CD4-positive, alpha-beta T cell (primary cell): ENCODE measurements around the gene RPL21. TPM values are rescaled to one million over a fixed set of nuclear protein-coding genes. Genes with fewer than 3 reads are reported as not detected.

ENCODE experiments used
- ATAC-seq: fragments of 200-7000 bp; cut with Tn5 transposase; one replicate; pipeline ENCODE4 v1.10.0; 2022; ENCODE audit warnings: mild to moderate bottlenecking; ENCODE audit not compliant: poor library complexity
- CTCF ChIA-PET: fragments of 350-600 bp; sonication (Branson Sonifier 250); formaldehyde crosslinking; loops from one replicate; lab custom pipeline; 2021; ENCODE audit warnings: antibody characterized with exemption, inconsistent platforms; lab: Charles Lee
- POLR2A ChIA-PET: fragments of 350-600 bp; sonication (Branson Sonifier 250); formaldehyde crosslinking; loops from one replicate; lab custom pipeline; 2021; ENCODE audit warnings: antibody characterized with exemption, inconsistent platforms; lab: Charles Lee
- DNase-seq, 14 experiments: peaks; one replicate each; pipeline ENCODE4 v3.0.0-alpha.2; 2013 to 2020; ENCODE audit warnings: mixed read lengths in 2 of 14
- H3K27ac ChIP-seq, 2 donors: one replicate each; pipeline versions ENCODE4 v1.5.1 to v1.7.0; 2013; ENCODE audit warnings: low read length in 2 of 2, low read depth in 1 of 2, mild to moderate bottlenecking in 1 of 2
- H3K27me3 ChIP-seq, 2 experiments: 1 replicate in 1 of 2; 2 replicates in 1 of 2; pipeline versions ENCODE4 v1.6.1 to v1.7.0; 2013; ENCODE audit warnings: low read length in 2 of 2, control low read depth in 1 of 2, mild to moderate bottlenecking in 1 of 2, moderate library complexity in 1 of 2; ENCODE audit not compliant: insufficient read depth in 2 of 2, control insufficient read depth in 1 of 2
- H3K36me3 ChIP-seq: one replicate; pipeline ENCODE4 v1.6.1; 2013; ENCODE audit warnings: low read length, control low read depth; ENCODE audit not compliant: insufficient read depth
- H3K4me1 ChIP-seq: one replicate; pipeline ENCODE4 v1.6.1; 2013; ENCODE audit warnings: low read length, control low read depth; ENCODE audit not compliant: insufficient read depth
- H3K4me3 ChIP-seq: one replicate; pipeline ENCODE4 v1.5.1; 2013; ENCODE audit warnings: mild to moderate bottlenecking, low read length, moderate library complexity
- H3K9me3 ChIP-seq, 2 experiments: 1 replicate in 1 of 2; 2 replicates in 1 of 2; pipeline versions ENCODE4 v1.6.1 to v1.7.0; 2013; ENCODE audit warnings: low read length in 2 of 2, mild to moderate bottlenecking in 2 of 2, control low read depth in 1 of 2, moderate library complexity in 1 of 2; ENCODE audit not compliant: control insufficient read depth in 1 of 2, insufficient read depth in 1 of 2
- H3K27ac Mint-ChIP-seq: one replicate; pipeline ENCODE4 v1.8.0; 2020; ENCODE audit warnings: mixed read lengths
- H3K27me3 Mint-ChIP-seq: one replicate; pipeline ENCODE4 v1.8.0; 2021; ENCODE audit warnings: mixed read lengths
- H3K36me3 Mint-ChIP-seq: one replicate; pipeline ENCODE4 v1.8.0; 2021; ENCODE audit warnings: low read depth, mixed read lengths
- H3K4me1 Mint-ChIP-seq: one replicate; pipeline ENCODE4 v1.8.0; 2021; ENCODE audit warnings: low read depth, mixed read lengths
- H3K4me3 Mint-ChIP-seq: one replicate; pipeline ENCODE4 v1.8.0; 2020; ENCODE audit warnings: mild to moderate bottlenecking, mixed read lengths
- H3K9me3 Mint-ChIP-seq: one replicate; pipeline ENCODE4 v1.8.0; 2020; ENCODE audit warnings: mixed read lengths
- CTCF ChIP-seq: fragments of 200-600 bp; IDR thresholded peaks from one replicate; pipeline ENCODE4 v1.8.0; 2022; ENCODE audit warnings: antibody characterized with exemption, mild to moderate bottlenecking
- intact Hi-C, 2 experiments: fragments of 100-400 bp; cut with DNase I in 1 of 2; cut with micrococcal nuclease in 1 of 2; formaldehyde crosslinking; loops; one replicate each; pipeline versions ENCODE4 v1.15.1 to v1.9.0; 2023 to 2025; cut with DNase I, micrococcal nuclease
- total RNA-seq, 174 experiments: library from RNA in 2 of 174; stranded (reverse) in 2 of 174; gene quantifications; one replicate each; pipeline ENCODE4 v1.2.3 and lab custom pipeline; 2021 to 2026

RPL21 gene
- total RNA-seq, 2 experiments from 2014 or later, result 2,736 to 2,941 TPM

DNA sequence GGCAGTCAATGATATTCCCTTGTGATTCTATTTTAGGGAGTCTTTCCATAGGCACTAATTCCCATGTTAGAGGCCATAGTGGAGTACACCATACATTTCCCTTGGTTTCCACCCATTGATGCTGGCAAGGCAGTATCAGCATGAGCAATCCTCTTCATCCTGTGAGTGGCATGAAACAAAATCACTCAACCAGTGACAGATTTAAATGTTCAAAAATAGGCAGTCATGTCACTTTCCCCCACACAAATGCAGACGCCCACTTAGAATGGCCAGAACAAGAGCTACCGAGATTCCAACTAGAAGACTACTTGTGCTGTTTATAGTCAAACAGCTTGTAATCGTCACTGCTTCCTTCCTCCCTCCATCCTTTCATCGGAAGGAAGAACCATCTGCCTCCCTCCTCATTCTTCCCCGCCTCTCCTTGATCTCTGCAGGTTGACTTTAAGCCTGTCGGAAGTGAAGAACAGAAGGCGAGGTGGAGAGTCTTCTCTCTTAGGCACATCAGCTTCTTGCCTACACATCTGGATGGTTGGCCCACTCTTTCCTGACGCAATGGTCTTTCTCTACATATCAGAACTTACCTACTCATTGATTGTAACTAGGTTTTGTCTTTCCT lies 41.8 kb downstream of the RPL21 start:
- Histone ChIP-seq H3K9me3 (no peaks in the 10 kb centered on the region), H3K27ac (peak overlapping the region; percentile 52 to 66), H3K36me3 (no peaks in the 10 kb centered on the region), H3K4me1 (peaks cover 31% of the 10 kb centered on the region), H3K27me3 (no peaks in the 10 kb centered on the region), H3K4me3 (no peak overlapping the region)
- ChIA-PET POLR2A (interaction anchor here (0.9 to 2.6 kb wide), 5 partner anchors 10 to 917 kb away, joined by 3 to 13 read pairs (median 8); partner anchors contain the start of genes RASL11A and RPL21), CTCF (interaction anchor here (0.9 to 1.0 kb wide), 2 partner anchors 10 to 163 kb away, joined by 3 read pairs; no protein-coding TSS in a partner anchor)
- ATAC-seq (peak; percentile 58), DNase-seq (peak in 6 of 14 experiments; percentile 4 to 42 (median 26))
- Mint-ChIP-seq H3K36me3 (no peaks in the 10 kb centered on the region), H3K4me1 (peaks cover 33% of the 10 kb centered on the region), H3K4me3 (peak overlapping the region; percentile 13), H3K27me3 (no peaks in the 10 kb centered on the region), H3K27ac (peak overlapping the region; percentile 86), H3K9me3 (no peaks in the 10 kb centered on the region)
- intact Hi-C loops, result loop anchor here in 1 of 2 experiments (5.0 kb wide), 1 partner anchor 44 kb away; no protein-coding TSS in a partner anchor
- no peak for TF ChIP-seq CTCF

- H3K27me3 ChIP-seq, result peaks cover 0 to 2% of the 10 kb centered on the region in 2 experiments
- no peaks in the 10 kb centered on the region for H3K36me3 Mint-ChIP-seq
Measured at GRCh38 chr13:27293873-27294515, 42.6 kb downstream of the RPL21 start.

More at GRCh38 chr13:27293873-27294515, 42.6 kb downstream of the RPL21 start:
- no peak for TF ChIP-seq CTCF
- CTCF ChIA-PET, result interaction anchor here (1.0 kb wide), 1 partner anchor 9 kb away, joined by 3 read pairs; no protein-coding TSS in a partner anchor
- POLR2A ChIA-PET, result interaction anchor here (0.6 to 2.6 kb wide), 9 partner anchors 9 to 844 kb away, joined by 3 to 13 read pairs (median 4); partner anchors contain the start of genes LNX2, PAN3, RASL11A and RPL21
- Mint-ChIP-seq H3K27me3 (no peaks in the 10 kb centered on the region), H3K9me3 (no peaks in the 10 kb centered on the region), H3K4me3 (peak overlapping the region; percentile 13), H3K4me1 (peaks cover 33% of the 10 kb centered on the region), H3K27ac (peak overlapping the region; percentile 86)
- intact Hi-C loops, result loop anchor here in 1 of 2 experiments (5.0 kb wide), 1 partner anchor 43 kb away; no protein-coding TSS in a partner anchor
- Histone ChIP-seq H3K4me3 (no peak overlapping the region), H3K36me3 (no peaks in the 10 kb centered on the region), H3K27ac (peak overlapping the region; percentile 52 to 66), H3K9me3 (no peaks in the 10 kb centered on the region), H3K4me1 (peaks cover 31% of the 10 kb centered on the region)
- peak; percentile 77 for ATAC-seq
- peak in 9 of 14 experiments; percentile 9 to 50 (median 29) for DNase-seq
